Thoracic aorta (tissue), 2 donors: ENCODE results near the gene SCAI. TPM values are rescaled to one million over a fixed set of nuclear protein-coding genes. Genes with fewer than 3 reads are reported as not detected.
"Not testable (repeated sequence)": the region's sequence is repeated elsewhere in the genome, so short reads cannot be mapped to it uniquely, and the experiment has no call there.

ENCODE experiments used
- ATAC-seq: fragments of 150-250 bp; one replicate; pipeline ENCODE4 v1.8.0; 2017; ENCODE audit warnings: low read depth; ENCODE audit not compliant: insufficient number of reproducible peaks, low FRiP score
- DNase-seq: peaks from one replicate; pipeline ENCODE4 v3.0.0-alpha.2; 2020; ENCODE audit warnings: low spot score
- H3K27ac ChIP-seq, 2 donors: fragments of 200-600 bp; sonication (generic); 1 replicate in 1 of 2; 2 replicates in 1 of 2; pipeline ENCODE4 v1.5.1; 2016; ENCODE audit warnings: mild to moderate bottlenecking in 2 of 2, moderate library complexity in 2 of 2
- H3K27me3 ChIP-seq: fragments of 200-600 bp; sonication (generic); replicated peaks from 2 replicates; pipeline ENCODE4 v1.6.0; 2016; ENCODE audit warnings: mild to moderate bottlenecking; ENCODE audit not compliant: insufficient read depth
- H3K36me3 ChIP-seq: fragments of 200-600 bp; sonication (generic); one replicate; pipeline ENCODE4 v1.5.1; 2016
- H3K4me1 ChIP-seq, 2 donors: fragments of 200-600 bp; sonication (generic); 1 replicate in 1 of 2; 2 replicates in 1 of 2; pipeline versions ENCODE4 v1.5.1 to v1.6.0; 2016; ENCODE audit warnings: low read depth in 2 of 2, mild to moderate bottlenecking in 1 of 2; ENCODE audit not compliant: control insufficient read depth in 1 of 2
- H3K4me3 ChIP-seq: fragments of 200-600 bp; sonication (generic); 2 replicates; pipeline ENCODE4 v1.5.1; 2016; ENCODE audit warnings: mild to moderate bottlenecking
- H3K9me3 ChIP-seq: fragments of 200-600 bp; sonication (generic); 2 replicates; pipeline ENCODE4 v1.5.1; 2016
- total RNA-seq, 2 donors: library from RNA; depleted of rRNA; stranded (reverse); fragments of >200 nt; gene quantifications; one replicate each; pipeline versions ENCODE4 v1.1.0 to v1.2.3, GENCODE V29; 2016
- TF ChIP-seq, protein P1 (sequence below): fragments of 200-600 bp; sonication (generic); IDR thresholded peaks from one replicate; pipeline ENCODE4 v1.5.1; 2019; ENCODE audit warnings: antibody characterized with exemption

The SCAI gene
- total RNA-seq, 2 donors from 2014 or later: 5.1 to 12.4 TPM

DNA sequence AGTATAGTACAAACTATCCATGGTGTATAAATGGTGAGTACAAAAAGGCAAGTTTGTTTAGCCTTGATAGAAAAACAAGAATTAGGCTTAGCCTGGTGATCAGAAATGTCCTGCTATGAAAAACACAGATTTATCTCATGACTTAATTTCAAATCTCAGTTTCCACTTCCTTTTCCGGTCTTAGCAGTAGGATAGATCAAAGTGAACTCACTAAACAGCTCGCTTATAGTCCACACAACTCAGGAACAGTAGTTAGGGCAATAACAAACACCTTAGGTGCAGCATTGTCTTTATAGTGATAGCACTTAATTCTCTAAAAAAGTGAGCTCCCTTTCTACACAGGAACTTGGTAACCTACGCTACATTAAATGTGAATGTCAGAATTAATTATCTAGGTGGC, 213.9 kb downstream of the SCAI start:
- H3K4me3 ChIP-seq: no peak overlapping the region
- ATAC-seq (no peak), DNase-seq (no peak)
- H3K4me1 ChIP-seq: no peaks in the 10 kb centered on the region
- H3K36me3 ChIP-seq: peaks cover 41% of the 10 kb centered on the region
- H3K27ac ChIP-seq: no peak overlapping the region
- no peaks in the 10 kb centered on the region for H3K27me3 ChIP-seq
- no peaks in the 10 kb centered on the region for H3K9me3 ChIP-seq
- TF ChIP-seq, protein P1, sequence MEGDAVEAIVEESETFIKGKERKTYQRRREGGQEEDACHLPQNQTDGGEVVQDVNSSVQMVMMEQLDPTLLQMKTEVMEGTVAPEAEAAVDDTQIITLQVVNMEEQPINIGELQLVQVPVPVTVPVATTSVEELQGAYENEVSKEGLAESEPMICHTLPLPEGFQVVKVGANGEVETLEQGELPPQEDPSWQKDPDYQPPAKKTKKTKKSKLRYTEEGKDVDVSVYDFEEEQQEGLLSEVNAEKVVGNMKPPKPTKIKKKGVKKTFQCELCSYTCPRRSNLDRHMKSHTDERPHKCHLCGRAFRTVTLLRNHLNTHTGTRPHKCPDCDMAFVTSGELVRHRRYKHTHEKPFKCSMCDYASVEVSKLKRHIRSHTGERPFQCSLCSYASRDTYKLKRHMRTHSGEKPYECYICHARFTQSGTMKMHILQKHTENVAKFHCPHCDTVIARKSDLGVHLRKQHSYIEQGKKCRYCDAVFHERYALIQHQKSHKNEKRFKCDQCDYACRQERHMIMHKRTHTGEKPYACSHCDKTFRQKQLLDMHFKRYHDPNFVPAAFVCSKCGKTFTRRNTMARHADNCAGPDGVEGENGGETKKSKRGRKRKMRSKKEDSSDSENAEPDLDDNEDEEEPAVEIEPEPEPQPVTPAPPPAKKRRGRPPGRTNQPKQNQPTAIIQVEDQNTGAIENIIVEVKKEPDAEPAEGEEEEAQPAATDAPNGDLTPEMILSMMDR: no peak

DNA sequence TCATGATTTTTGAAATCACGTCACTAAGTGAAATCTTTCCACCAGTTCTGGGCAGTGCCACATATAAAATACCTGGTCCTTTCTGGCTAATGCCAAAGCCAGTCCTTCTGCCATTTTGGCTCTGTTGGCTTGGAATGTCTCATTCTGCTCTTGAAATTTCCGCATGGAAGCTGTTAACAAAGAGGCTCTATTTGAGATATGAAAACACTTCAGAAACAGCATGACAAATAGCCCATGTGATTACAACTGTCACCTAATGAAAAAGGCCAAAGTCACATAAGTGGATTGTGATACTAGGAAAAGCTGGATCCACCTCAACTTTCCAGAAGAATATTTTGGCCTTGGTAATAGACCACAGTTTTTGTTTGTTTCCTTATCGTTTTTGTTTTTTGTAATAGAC, 215.2 kb downstream of the SCAI start:
- H3K4me1 ChIP-seq: no peaks in the 10 kb centered on the region
- no peak overlapping the region for H3K4me3 ChIP-seq
- H3K27ac ChIP-seq: no peak overlapping the region
- no peaks in the 10 kb centered on the region for H3K9me3 ChIP-seq
- TF ChIP-seq, protein P1: no peak
- ATAC-seq (no peak), DNase-seq (no peak)
- peaks cover 33% of the 10 kb centered on the region for H3K36me3 ChIP-seq
- no peaks in the 10 kb centered on the region for H3K27me3 ChIP-seq

DNA sequence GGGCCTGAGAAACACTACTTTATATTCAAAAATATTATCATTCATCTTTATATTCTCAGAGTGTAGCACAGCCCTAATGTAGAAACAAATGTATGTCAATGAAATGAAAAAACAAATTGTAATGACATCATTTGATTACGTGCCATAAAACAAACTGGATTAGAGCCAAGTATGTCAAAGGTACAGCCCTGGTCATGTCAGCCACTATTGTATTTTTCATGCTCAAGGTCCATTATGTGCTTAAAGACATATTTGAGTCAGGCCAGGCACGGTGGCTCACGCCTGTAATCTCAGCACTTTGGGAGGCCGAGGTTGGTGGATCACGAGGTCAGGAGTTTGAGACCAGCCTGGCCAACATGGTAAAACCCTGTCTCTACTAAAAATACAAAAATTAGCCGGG, 222.9 kb downstream of the SCAI start:
- not testable (repeated sequence) for DNase-seq, H3K4me1 ChIP-seq, ATAC-seq, H3K27ac ChIP-seq, H3K9me3 ChIP-seq, H3K27me3 ChIP-seq, H3K4me3 ChIP-seq
- H3K36me3 ChIP-seq: peaks cover 49% of the 10 kb centered on the region

DNA sequence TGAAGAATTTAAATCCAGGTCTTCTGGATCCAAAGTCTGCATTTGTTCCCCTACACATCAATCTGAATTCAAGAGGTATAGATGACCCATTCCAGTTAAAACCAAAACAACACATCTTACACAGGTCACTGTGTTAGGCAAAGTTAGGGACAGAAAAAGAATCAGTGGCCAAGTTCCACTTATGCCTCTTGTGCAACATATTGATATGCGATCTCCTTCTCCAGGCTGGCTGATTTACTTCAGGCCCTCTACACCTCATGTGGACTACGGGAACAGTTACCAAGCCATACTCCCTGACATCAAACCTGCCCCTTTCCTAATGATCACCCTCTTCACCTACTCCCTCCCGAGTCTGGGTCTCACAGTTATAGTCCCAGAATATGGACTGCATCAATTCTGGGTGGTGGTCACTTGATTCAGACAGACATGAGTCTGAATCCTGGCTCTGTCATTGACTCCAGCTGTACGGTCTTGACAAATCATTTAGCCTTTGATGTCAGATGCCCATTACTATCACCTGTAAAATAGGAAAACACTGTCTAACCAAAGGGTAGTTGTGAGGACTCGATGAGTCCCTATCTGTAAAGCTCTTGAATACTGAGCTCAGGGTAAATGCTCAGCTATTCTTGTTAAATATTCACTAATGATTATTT, 228.4 kb downstream of the SCAI start:
- Histone ChIP-seq H3K36me3 (peaks cover 36% of the 10 kb centered on the region), H3K27ac (no peak overlapping the region), H3K4me3 (no peak overlapping the region), H3K9me3 (no peaks in the 10 kb centered on the region), H3K4me1 (no peaks in the 10 kb centered on the region), H3K27me3 (no peaks in the 10 kb centered on the region)
- no peak for ATAC-seq
- no peak for DNase-seq
- TF ChIP-seq, protein P1: no peak

DNA sequence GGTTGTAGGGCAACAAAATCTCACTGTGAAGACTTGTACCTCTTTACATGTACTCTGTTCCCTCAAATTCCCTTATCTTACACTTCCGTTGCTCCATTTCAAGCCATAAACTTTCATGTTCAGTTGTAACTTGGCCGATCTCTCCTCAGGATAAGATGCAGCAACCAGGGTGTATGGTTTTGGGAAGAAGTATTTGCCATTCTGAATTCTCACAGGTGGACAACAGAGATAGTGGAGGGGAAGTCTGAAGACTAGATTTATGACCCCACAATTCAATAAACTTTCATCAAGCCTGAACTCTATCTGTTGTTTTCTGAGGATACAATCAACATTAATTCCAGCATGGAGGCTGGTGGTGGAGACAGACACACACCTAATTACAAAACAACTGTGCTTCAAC, 229.9 kb downstream of the SCAI start:
- Histone ChIP-seq H3K36me3 (peaks cover 23% of the 10 kb centered on the region), H3K4me1 (no peaks in the 10 kb centered on the region), H3K4me3 (no peak overlapping the region), H3K9me3 (no peaks in the 10 kb centered on the region), H3K27me3 (no peaks in the 10 kb centered on the region), H3K27ac (no peak overlapping the region)
- TF ChIP-seq, protein P1: no peak
- DNase-seq (no peak), ATAC-seq (no peak)

DNA sequence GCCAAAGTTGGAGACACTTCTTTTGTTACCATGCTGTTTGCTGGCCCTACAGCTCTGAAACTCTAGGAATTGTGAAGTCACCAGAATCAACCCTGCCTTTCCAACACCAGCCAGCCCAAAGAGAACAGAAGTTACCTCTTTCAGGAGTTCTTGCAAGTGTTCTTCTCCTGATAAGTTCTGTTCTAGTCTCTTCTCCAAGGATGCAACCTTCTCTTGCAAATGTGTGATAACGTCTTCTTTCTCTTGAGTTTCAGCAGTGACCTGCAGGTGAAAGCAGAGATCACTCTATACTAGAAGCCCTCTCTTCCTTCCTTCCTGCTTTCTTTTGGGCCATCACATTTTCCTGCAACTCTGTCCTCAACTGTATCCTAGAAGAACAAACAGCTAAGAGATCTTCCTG, 231.6 kb downstream of the SCAI start:
- DNase-seq (no peak), ATAC-seq (no peak)
- Histone ChIP-seq H3K9me3 (no peaks in the 10 kb centered on the region), H3K27me3 (no peaks in the 10 kb centered on the region), H3K4me1 (no peaks in the 10 kb centered on the region), H3K36me3 (peaks cover 19% of the 10 kb centered on the region), H3K27ac (no peak overlapping the region), H3K4me3 (no peak overlapping the region)
- TF ChIP-seq, protein P1: no peak
